ENCODE measurements around the gene RABGAP1L.
"Not testable (repeated sequence)": the region's sequence is repeated elsewhere in the genome, so short reads cannot be mapped to it uniquely, and the experiment has no call there.

Gene RABGAP1L

GRCh38 chr1:174884566-174884965, 725.2 kb downstream of the RABGAP1L start:
- no peak for DNase-seq (ENCODE audit: low read depth)

DNA sequence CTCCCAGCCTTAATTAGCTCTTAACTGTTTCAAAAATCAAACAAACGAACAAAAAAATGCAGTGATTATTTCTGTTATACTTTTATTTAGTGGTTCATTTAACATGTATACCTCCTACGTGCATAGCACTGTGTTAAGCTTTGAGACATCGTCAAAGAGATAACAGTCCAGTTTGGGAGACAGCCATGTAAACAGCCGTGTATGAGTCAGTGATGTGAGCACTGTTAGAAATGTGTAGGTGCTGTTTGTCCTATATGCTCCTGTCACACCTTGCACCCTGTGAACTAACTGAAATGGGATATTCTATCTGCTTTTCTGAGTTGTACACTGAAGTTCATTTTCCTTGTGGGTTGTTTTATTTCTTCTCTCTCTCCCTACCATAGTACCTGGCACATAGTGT, 730.7 kb downstream of the RABGAP1L start:
- no peak for DNase-seq (ENCODE audit: low read depth)

DNA sequence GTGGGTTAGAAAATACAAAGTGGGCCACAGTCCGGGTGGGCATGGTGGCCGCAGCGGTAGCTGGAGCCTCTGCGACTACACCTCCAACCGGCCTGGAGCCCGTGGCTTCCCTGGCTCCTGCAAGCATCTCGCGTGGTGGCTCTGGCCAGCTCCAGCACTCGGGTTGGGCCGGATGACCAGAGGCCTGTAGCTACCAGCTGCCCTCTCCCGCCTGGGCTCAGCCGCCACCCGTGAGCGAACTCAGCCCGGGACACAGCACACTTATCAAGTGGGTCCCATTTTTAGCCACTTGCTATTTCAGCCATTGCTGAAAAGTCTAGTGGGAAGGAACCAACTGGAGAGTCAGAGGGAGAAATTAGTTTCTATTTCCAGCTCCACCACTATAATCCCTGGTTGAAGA, 732.7 kb downstream of the RABGAP1L start:
- DNase-seq (ENCODE audit: low read depth) = no peak

DNA sequence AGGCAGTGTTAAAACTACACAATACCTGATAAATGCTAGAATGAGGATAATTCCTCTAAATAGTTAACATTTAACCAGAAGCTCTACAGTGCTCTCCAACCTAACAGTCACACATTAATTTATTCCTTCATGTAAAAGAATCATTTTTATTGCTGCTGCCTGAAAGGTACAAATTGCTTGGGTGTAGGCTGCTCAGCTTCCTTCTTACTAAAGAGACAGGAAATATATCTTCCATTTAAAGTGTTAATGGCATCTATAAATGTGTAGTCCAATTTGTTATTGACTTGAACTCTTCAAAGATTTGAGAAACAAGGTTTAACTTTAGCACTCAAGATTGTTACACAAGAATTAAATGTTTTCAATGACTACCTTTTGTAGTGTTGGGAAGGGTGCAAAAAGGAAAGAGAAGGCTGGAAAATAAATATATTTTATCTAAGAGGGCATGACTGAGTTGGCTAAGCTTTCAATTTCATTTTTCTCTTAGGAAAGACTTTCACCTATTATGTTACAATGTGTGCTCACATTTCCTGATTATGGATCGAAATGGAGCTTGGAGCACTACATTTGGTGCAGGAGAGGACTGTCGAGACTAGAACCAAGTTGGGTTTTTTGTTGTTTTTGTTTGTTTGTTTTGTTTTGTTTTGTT, 734.9 kb downstream of the RABGAP1L start:
- DNase-seq (ENCODE audit: low read depth) = no peak

GRCh38 chr1:174895610-174896009, 736.3 kb downstream of the RABGAP1L start:
- not testable (repeated sequence) for DNase-seq (ENCODE audit: low read depth)

- no peak for DNase-seq (ENCODE audit: low read depth)
Observed at GRCh38 chr1:174898102-174898797, 738.9 kb downstream of the RABGAP1L start.

GRCh38 chr1:174900317-174900716, 741.0 kb downstream of the RABGAP1L start:
- no peak for DNase-seq (ENCODE audit: low read depth)

DNA sequence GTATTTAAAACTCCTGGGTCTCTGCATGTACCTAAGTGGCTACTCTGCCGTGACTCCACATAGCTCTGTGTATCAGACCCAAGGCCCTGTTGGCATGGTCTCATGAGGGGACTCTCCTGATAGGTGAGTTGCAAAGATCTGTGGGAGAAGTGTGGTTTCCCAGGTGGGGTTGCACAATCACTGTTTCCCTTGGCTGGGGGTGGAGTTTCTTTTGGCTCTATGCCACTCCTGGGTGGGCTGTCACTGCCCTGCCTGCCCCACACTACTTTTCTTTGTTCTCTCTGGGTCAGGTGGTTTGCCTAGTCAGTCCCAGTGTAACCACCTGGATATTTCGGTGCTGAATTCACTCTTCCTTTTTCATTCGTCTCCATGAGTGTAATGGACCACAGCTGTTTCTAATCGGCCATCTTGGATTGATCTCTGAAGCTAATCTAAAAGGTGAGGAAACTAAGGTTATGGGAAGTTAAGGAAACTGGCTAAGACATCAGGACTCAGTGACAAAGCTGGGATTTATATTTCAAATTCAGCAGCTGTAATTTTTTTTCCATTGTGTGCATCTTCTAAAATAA, 743.3 kb downstream of the RABGAP1L start:
- DNase-seq (ENCODE audit: low read depth) = no peak

DNA sequence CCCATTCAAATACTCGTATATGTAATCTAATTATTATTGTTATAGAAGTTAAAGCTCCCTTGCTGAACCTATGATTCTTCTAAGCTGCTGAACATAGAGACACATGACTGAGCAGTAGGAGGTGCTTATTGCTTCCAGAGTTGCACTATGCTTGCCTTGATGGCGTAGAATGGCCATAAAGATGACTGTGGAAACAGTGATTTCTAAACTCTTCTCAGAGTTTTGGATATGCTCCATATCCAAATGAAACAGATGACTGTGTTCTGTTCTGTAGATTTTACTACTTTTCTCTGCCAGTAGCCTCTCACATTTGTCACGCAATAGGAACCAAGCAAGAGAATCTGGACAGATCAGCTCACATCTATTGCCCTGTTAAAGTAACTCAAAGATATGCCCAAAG, 752.3 kb downstream of the RABGAP1L start:
- DNase-seq (ENCODE audit: low read depth) = no peak

GRCh38 chr1:174912264-174912663, 752.9 kb downstream of the RABGAP1L start:
- DNase-seq (ENCODE audit: low read depth) = no peak

- no peak for DNase-seq (ENCODE audit: low read depth)
Observed at GRCh38 chr1:174913225-174913903, 754.0 kb downstream of the RABGAP1L start.

- DNase-seq (ENCODE audit: low read depth) = no peak
Observed at GRCh38 chr1:174914991-174915390, 755.7 kb downstream of the RABGAP1L start.

- no peak for DNase-seq (ENCODE audit: low read depth)
Observed at GRCh38 chr1:174916846-174917245, 757.5 kb downstream of the RABGAP1L start.

GRCh38 chr1:174920093-174920492, 760.8 kb downstream of the RABGAP1L start:
- no peak for DNase-seq (ENCODE audit: low read depth)

DNA sequence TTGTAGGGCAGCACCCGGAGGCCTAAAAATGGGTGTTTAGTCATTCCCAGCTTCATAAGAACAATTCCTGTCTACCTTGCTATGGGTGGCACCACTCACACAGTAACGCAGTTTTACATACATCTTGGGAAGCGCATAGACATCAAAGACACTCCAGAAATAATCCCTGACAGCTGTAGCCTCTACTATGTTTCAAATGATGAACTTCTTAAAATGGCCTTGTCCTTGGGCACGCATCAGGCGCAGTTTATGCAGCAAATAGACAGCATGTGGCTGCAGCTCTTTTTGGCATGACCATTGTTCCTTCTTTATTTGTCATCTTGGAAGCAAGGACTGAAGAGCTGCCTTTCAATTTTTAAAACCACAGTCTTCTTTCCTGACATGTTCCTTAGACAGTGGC, 762.8 kb downstream of the RABGAP1L start:
- no peak for DNase-seq (ENCODE audit: low read depth)

GRCh38 chr1:174923820-174924219, 764.5 kb downstream of the RABGAP1L start:
- no peak for DNase-seq (ENCODE audit: low read depth)

DNA sequence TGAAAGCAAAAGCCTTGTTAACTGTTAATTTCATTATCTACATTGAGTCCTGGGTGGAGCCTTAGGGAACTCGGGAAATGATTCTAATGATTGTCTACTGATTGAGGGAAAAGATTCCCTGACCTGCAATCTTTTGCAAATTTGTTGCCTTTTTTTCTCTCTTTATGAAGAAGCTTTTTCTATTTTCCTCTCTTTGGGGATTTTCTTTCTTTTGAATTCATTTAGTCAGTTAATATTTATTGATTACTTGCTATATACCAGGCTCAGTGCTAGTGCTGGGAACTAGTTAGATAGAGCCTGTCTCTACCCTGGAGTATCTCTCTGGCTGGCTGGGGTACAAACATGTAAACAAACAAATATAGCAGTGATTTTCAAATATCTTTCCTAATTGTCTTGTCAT, 769.2 kb downstream of the RABGAP1L start:
- DNase-seq (ENCODE audit: low read depth) = no peak

DNA sequence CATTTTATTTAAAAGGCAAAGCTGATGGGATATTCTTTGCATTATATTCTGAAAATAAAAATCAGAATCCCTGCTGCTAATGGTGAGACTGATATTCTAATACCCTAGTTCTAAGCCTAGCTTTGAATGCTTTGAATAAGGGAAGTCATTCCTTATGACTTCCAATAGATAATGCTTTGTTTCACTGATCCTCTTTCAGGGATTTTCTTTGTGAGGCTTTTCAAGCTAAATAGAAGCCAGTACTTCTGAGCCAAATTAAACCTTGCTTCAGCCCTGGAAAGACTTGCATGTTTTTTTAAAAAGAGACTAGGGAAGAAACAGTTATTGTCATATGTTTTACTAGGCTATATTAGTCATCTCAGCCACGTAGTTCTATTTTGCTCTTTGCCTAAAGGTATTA, 771.9 kb downstream of the RABGAP1L start:
- DNase-seq (ENCODE audit: low read depth) = no peak

DNA sequence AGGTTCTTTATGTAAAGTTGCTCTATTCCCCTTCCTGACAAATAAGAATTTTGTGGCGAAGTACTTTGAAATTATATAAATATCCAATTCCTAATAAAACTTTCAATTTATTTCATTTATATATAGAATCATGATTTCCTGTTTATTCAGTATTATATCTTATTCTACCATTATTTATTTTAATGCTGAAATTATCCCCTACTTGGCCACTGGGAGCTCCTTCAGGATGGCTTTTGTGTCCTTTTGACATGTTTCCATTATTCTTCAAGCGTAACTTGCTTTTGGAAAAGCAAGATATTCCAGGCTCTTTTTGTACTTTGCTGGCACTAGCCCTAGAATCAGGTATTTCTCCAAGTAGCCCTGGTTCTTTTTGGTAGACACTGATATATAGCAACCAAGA, 773.3 kb downstream of the RABGAP1L start:
- no peak for DNase-seq (ENCODE audit: low read depth)

GRCh38 chr1:174935961-174936727, 776.8 kb downstream of the RABGAP1L start:
- no peak for DNase-seq (ENCODE audit: low read depth)

DNA sequence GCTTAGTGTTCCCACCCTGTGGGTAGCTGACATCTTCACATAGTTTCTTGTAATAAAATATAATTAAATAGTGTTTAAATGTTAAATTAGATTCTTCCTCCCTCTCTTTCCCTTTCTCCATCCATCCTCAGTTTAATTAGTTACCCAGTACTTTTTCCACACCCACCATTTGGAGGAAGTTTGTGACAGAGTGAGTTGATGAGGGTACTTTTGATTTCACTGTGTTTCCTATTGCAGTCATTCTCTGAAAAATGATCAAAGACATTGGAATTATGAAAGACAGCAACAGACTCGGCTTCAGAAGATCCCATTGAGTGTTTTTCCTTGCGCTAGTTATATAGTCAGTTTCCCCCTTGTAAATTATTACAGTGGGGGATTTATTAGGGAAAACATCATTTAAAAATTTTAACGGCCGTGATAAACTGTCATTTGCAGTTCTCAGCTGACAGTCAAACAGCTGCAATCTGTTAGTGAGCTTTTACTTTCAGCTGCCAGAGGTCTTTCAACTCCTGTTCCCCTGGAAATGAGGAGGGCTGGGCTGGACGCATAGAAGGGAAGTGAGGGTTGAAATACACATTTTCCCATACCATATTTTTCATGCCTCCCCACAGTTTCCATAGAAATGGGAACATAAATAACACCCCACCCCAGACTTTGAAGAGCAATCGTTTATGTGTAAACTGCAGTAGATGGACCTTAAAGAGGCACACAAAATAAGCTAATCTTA, 779.1 kb downstream of the RABGAP1L start:
- no peak for DNase-seq (ENCODE audit: low read depth)
